HG02840 (cell line): ENCODE data around the gene CD79A.

Experiments used
- ATAC-seq: cut with Tn5 transposase; IDR thresholded peaks from one replicate; pipeline ENCODE4 v1.9.1; 2021; ENCODE audit warnings: mild to moderate bottlenecking, moderate library complexity, moderate number of reproducible peaks; ENCODE audit not compliant: unreplicated experiment, low FRiP score

CD79A gene

DNA sequence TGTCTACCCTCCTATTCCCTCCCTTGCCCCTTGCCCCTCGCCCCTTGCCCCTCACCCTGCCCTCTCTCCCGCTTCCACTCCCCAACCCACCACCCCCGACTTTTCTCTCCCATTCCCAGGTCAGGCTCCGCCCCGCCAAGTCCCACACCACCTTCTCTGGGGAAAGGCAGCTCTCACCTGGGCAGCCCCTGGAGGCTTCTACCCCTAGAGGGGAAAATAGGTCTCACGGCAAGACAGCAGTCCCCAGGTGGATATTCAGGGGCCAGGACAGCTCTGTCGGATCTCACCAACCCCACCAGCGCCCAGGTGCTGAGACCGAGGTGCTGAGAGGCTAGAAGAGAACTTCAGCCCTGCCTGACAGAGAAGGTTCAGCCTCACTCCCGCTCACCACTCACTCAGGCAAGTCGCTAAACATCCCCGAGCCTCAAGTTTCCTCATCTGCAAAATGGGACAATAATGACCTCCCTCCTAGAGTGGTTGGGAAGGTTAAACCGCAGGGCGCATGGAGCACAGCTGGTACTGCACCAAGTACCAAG lies 52.5 kb downstream of the CD79A start:
- ATAC-seq = no peak

DNA sequence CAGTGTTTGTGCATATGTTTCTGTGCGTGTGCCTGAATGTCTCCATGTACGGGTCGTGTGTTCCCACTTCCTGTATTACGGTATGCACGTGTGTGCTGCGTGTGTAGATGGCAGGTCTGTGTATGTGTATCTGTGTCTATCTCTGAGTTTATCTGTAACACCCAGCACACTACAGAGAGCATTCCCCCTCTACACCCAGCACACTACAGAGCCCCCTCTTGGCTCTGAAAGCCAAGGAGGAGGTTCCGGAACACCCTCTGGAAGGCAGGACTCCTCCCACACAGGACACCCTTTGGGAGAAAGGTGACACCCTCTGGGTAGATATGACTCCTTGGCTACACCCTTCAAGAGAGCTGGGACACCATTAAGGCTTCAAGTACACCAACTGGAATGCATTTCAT lies 53.2 kb downstream of the CD79A start:
- ATAC-seq = no peak
